Stimulated activated CD4-positive, alpha-beta T cell treated with anti-CD3 and anti-CD28 coated beads, Interleukin-12 subunit alpha, Interleukin-12 subunit beta, amount 100 ng/mL, for 4 hours (primary cell): ENCODE measurements around the gene DLEU7.

Experiments used
- DNase-seq: peaks from one replicate; pipeline ENCODE4 v3.0.0-alpha.2; 2020

Gene DLEU7

DNA sequence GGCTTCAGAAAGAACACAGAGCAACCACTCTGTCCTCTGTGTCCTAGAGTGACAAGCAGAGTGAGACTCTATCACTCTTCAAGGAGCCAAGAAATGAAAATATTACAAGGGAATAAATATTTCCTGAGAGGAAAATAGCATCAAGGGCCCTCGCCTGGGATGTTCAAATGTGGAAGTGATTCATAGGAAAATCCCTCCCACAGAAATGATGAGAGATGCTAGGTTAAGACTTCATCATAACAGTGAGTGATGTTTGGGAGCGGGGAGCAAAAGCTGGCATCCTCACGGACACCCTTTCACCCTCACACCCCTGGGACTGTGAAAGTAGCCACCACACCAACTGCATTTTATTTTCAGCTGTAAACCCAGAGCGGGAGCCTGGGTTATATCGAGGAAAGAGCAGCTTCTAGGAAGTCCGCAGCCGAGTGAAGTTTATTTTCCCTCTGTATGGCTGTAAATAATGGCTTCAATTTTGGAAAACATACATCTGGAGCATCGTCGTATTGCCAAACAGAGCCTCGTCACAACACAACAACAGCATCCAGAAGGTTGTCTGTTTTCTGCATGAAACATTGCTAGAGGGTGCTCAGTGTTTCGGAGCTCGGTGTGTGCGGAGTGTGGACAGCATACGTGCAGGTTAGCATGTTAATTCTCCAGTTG, 54.8 kb downstream of the DLEU7 start:
- DNase-seq: no peak

DNA sequence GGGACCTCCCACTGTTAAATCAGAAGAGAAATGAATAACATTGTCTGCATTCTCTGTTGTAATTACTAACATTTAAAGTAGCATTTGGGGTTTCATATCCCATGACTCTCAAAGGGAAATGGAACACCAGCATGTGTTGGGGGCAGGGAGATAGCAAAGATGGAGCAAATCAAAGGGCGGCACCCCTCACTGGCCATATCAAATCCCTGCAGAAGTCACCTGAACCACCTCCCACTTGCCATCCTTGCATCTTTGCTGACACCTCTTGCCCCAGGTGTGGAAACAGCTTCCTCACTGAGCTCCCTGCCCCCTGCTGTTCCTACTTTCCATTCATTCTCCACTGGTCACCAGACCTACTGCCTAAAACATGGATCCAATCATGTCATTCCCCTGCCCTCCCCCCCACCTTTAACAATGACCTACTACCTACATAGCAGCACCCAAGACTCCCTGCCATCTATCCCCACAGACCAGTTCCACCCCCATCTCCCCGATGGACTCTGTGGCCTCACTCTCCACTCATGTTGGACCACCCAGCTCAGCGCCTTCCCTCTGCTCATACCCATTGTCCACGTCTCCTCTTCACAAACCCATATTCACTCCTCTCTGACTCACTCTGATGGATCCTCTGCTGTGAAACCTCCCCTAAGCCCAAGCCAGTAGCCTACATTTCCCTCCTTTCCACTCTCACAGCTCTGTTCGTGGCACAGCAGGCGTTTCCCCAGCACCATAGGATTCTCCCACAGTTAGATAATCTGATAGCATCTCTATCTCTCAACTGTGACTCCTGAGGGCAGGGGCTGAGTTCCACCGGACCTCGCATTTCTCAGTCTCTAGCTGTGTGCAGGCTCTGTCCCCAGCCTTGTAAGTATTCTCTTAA, 55.9 kb downstream of the DLEU7 start:
- DNase-seq: no peak

DNA sequence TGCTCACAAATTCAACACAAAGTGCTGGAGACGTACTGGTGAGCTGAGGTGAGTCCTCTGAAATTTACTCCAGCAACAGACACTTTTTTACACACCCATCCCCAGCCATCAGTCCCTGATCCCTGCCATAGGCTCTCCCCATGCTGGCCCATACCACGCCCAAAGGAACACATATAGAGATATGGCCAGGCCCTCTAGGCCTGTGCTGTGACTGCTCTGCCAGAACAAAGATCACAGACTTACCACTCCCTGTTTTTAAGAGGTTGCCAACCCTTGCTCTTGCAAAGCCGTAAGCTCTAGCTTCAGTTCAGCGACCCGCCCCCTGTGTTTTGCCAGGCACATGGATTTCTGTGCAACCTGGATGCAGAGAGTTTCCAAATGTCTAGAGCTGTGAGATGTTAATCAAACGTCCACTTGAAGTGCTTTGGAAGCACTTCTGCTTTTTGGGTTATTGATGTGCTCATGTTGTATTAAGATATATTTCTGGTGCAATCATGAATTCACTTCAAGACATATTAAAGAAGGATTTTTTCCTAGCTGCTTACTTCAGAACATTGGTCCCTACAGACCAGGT, 59.7 kb downstream of the DLEU7 start:
- DNase-seq: no peak

DNA sequence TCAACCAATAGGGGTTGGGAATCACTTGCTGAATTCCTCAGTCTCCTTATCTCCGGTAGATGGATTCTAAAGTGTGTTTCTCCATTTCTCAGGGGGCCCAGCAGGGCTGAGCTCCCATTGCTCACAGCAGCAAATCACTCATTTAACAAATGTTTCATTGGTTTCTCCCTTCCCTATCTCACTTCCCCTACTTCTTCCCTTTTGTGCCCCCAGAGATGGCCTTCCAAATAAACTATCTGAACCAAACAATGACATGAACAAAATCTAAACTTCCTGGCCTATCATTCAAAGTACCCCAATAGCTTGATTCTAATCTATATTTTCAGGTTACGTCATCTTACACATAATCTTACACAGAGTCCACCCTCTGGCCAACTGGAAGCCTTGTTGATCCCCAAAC, 60.4 kb downstream of the DLEU7 start:
- DNase-seq: no peak

DNA sequence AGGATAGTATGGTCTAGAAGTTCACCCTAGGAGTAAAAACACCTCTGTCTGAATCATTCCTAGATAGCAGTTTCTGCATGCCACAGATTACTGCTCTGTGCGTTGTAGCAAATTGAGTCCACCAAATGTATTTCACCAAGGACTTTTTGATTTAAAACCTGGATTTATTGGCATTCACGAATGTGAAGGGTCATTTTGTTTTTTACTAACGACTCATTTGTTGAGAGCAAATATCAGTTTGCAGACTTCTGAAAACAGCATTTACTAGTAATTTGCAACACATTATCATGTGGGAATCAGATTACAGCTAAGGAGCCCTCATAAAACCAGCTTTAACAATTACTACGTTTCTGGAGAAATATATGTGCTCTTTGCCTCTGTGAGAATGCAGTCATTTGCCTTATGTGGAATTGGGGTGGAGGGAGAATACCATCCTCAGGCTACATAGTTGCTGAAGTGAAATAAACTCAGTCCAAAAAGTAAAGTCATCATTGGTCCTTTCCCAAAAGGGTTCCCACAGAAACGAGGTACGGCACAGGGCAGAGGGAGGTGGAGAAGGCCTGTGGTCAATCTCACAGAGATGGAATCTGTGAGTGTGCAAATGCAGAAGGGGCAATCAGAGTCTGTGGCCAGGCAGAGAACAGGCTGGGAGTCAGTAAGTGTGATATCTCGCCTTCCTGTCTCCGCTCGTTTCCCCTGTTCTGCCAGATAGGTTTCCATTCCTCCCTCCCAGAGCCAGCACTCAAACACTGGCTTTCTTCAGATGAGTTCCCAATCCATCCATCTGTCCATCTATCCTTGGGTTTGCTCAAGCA, 63.1 kb downstream of the DLEU7 start:
- DNase-seq: no peak

DNA sequence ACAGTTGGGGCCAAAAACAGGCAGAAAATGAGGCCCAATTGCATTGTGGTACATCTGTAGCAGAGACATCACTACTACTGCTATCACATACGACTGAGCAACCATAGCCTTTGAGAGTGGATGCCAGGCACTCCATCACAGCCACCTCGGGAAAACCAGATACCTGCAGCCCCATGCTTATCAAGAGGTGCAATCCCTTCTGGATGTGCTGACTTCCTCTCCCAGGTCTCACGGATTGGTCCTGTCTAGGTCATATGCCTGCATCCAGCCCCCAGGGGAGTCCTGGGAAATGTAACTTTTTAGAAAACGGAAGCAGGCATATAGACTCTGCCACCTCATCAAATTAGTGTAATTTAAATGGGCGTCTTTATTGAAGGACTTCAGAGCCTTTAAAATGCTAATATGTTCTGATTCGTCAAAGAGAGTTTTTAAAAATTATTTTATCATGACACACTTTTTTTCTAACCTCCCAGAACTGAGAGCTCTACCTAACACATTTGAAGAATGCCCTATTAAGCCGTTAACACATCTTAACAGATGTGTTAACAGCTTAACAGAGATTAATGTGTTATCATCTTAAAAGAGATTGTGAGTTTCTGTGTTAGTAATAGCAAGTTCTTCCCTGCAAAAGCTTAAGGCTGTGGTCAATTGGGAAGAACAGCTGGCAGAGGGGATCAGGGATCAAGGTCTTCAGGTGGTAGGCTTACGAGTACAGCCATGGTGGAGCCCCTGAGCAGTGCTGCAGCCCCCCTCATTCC, 63.9 kb downstream of the DLEU7 start:
- DNase-seq: no peak
